ENCODE results near the gene XRCC1.
"Not testable (repeated sequence)": the region's sequence is repeated elsewhere in the genome, so short reads cannot be mapped to it uniquely, and the experiment has no call there.

Gene XRCC1

GRCh38 chr19:43551399-43552197 lies 23.7 kb downstream of the XRCC1 start:
- TF ChIP-seq CTCF (IDR thresholded peaks at IDR 0.05) (no peak), ZFX (IDR thresholded peaks at IDR 0.05; ENCODE audit: borderline replicate concordance) (no peak)
- no peak overlapping the region for H3K27ac ChIP-seq

- no peak for TF ChIP-seq ZFX (IDR thresholded peaks at IDR 0.05; ENCODE audit: borderline replicate concordance)
- no peak overlapping the region for H3K27ac ChIP-seq
These were observed 26.6 kb downstream of the XRCC1 start for GRCh38 chr19:43548706-43549105.

- not testable (repeated sequence) for H3K27ac ChIP-seq
These were observed 27.4 kb downstream of the XRCC1 start for GRCh38 chr19:43547926-43548325.

GRCh38 chr19:43546581-43546980 lies 28.7 kb downstream of the XRCC1 start:
- no peak overlapping the region for H3K27ac ChIP-seq
- TF ChIP-seq ZFX (IDR thresholded peaks at IDR 0.05; ENCODE audit: borderline replicate concordance): no peak
- no peak for TF ChIP-seq CTCF (IDR thresholded peaks at IDR 0.05)

GRCh38 chr19:43545981-43546380 lies 29.3 kb downstream of the XRCC1 start:
- H3K27ac ChIP-seq: no peak overlapping the region
- TF ChIP-seq CTCF (IDR thresholded peaks at IDR 0.05) (no peak), ZFX (IDR thresholded peaks at IDR 0.05; ENCODE audit: borderline replicate concordance) (no peak)

- no peak overlapping the region for H3K27ac ChIP-seq
- TF ChIP-seq ZFX (IDR thresholded peaks at IDR 0.05; ENCODE audit: borderline replicate concordance) (no peak), CTCF (IDR thresholded peaks at IDR 0.05) (no peak)
These were observed 30.1 kb downstream of the XRCC1 start for GRCh38 chr19:43545276-43545675.

- no peak for TF ChIP-seq ZFX (IDR thresholded peaks at IDR 0.05; ENCODE audit: borderline replicate concordance)
- TF ChIP-seq CTCF (IDR thresholded peaks at IDR 0.05): no peak
- H3K27ac ChIP-seq: no peak overlapping the region
These were observed 31.2 kb downstream of the XRCC1 start for GRCh38 chr19:43544077-43544476.

GRCh38 chr19:43541920-43542650 lies 33.2 kb downstream of the XRCC1 start:
- TF ChIP-seq ZFX (IDR thresholded peaks at IDR 0.05; ENCODE audit: borderline replicate concordance): no peak
- TF ChIP-seq CTCF (IDR thresholded peaks at IDR 0.05): no peak
- no peak overlapping the region for H3K27ac ChIP-seq

Data from 22Rv1 (cell line).